Measurements from ENCODE around the gene WDR59.

GRCh38 chr16:74850027-74850426 lies 134.9 kb downstream of the WDR59 start:
- TF ChIP-seq CTCF (IDR thresholded peaks at IDR 0.05 in 4 of 5, conservative IDR thresholded peaks at IDR 0.05 in 1 of 5) (no peak), POLR2A (IDR thresholded peaks at IDR 0.05) (no peak)

Data from gastrocnemius medialis (tissue), 4 donors.